GM19324 (cell line): ENCODE measurements around the gene DCK.
A peak's percentile ranks its signal among the peaks of the same experiment; 100 is the strongest.
"Not testable (repeated sequence)": the region's sequence is repeated elsewhere in the genome, so short reads cannot be mapped to it uniquely, and the experiment has no call there.

Source experiments
- ATAC-seq: cut with Tn5 transposase; IDR thresholded peaks from one replicate; pipeline ENCODE4 v1.9.1; 2021; ENCODE audit warnings: mild to moderate bottlenecking, moderate library complexity; ENCODE audit not compliant: unreplicated experiment, low FRiP score

Gene DCK

GRCh38 chr4:70997546-70997945 lies 4.1 kb downstream of the DCK start:
- ATAC-seq: no peak

DNA sequence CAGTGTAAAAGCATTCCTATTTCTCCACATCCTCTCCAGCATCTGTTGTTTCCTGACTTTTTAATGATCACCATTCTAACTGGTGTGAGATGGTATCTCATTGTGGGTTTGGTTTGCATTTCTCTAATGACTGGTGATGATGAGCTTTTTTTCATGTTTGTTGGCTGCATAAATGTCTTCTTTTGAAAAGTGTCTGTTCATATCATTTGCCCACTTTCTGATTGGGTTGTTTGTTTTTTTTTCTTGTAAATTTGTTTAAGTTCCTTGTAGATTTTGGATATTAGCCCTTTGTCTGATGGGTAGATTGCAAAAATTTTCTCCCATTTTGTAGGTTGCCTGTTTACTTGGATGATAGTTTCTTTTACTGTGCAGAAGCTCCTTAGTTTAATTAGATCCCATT lies 6.2 kb downstream of the DCK start:
- not testable (repeated sequence) for ATAC-seq

DNA sequence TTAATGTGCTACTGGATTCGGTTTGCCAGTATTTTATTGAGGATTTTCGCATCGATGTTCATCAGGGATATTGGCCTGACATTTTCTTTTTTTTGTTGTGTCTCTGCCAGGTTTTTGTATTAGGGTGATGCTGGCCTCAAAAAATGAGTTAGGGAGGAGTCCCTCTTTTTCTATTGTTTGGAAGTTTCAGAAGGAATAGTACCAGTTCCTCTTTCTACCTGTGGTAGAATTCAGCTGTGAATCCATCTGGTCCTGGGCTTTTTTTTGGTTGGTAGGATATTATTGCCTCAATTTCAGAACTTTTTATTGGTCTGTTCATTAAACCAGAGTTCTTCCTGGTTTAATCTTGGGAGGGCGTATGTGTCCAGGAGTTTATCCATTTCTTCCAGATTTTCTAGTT lies 7.9 kb downstream of the DCK start:
- not testable (repeated sequence) for ATAC-seq

DNA sequence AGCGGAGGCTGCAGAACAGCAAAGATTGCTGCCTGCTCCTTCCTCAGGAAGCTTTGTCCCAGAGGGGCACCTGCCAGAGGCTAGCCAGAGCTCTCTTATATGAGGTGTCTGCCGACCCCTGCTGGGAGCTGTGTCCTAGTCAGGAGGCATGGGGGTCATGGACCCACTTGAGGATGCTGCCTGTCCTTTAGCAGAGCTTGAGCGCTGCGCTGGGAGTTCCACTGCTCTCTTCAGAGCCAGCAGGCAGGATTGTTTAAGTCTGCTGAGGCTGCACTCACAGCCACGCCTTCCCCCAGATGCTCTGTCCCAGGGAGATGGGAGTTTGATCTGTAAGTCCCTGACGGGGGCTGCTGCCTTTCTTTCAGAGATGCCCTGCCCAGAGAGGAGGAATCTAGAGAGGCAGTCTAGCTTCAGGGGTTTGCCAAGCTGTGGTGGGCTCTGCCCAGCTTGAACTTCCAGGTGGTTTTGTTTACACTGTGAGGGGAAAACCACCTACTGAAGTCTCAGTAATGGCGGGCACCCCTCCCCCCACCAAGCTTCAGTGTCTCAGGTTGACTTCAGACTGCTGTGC lies 10.9 kb downstream of the DCK start:
- ATAC-seq: peak; percentile 39

- not testable (repeated sequence) for ATAC-seq
Measured at GRCh38 chr4:71005025-71005424, 11.6 kb downstream of the DCK start.

DNA sequence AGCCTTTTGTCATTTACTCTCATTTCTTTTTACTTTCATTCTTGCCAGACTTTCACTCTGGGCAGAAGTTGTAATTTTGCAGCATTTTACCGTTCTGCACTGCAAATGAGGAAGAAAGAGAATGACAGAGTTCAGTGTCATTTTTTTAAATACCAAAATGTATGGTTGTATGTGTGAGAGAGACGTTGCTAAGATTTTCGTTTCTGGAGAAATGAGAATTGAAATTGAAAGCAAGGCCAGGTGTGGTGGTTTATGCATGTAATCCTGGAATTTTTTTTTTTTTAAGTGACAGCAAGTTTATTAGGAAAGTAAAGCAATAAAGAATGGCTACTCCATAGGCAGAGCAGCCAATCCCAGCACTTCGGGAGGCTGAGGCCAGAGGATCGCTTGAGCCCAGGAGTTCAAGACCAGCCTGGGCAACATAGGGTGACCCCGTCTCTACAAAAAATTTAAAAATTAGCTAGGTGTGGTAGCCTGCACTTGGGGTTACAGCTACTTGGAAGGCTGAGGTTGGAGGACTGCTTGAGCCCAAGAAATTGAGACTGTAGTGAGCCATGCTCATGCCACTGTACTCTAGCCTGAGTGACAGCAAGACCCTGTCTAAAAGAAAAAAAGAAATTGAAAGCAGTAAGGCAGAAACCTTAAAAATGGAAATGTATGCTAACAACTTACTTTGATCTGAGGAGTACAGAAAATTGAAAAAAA lies 12.9 kb downstream of the DCK start:
- ATAC-seq: peak; percentile 75

- ATAC-seq: no peak
Measured at GRCh38 chr4:71008196-71008595, 14.7 kb downstream of the DCK start.

DNA sequence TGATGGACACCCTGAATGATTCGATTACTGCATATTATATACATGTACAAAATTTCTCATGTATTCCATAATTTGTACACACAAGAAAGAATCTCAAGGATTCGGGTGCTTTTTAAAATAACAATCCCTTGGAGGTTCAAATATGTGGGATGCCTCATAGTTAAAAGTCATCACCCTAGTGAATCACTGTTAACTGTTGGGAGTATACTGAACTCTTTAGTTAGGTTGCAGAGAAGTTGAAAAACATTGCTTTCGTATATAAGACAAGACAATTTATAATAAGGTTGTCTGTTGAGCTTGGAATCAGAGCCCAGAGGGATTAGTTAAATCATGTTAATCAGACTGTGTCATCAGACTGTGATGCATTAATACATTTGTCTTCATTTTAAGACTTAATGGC lies 15.6 kb downstream of the DCK start:
- ATAC-seq: no peak

GRCh38 chr4:71009890-71010588 lies 16.6 kb downstream of the DCK start:
- ATAC-seq: peak; percentile 43

GRCh38 chr4:71011451-71011850 lies 18.0 kb downstream of the DCK start:
- no peak for ATAC-seq

DNA sequence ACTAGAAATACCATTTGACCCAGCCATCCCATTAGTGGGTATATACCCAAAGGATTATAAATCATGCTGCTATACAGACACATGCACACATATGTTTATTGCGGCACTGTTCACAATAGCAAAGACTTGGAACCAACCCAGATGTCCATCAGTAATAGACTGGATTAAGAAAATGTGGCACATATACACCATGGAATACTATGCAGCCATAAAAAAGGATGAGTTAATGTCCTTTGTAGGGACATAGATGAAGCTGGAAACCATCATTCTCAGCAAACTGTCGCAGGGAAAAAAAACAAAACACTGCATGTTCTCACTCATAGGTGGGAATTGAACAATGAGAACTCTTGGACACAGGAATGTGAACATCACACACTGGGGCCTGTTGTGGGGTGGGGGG lies 23.9 kb downstream of the DCK start:
- ATAC-seq: not testable (repeated sequence)

DNA sequence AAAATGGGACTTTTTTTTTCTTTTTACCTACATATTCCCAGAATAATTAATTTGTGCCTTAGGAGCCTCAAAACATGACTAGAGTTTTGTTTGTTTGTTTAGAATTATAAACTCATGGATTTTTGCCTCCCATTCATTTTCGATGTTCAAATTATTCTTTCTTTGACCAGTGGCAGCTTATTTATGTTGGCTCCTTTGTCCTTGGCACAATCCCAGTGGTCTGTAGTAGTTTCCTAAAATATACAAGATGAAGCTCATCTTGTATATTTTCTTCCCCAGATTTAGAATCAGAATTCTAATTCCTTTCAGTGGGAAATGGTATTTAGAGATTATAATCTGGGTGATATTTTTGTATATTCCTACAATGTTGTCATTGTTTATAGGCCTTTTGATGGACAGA lies 27.2 kb downstream of the DCK start:
- no peak for ATAC-seq

GRCh38 chr4:71025654-71026053 lies 32.2 kb downstream of the DCK start:
- ATAC-seq: no peak

DNA sequence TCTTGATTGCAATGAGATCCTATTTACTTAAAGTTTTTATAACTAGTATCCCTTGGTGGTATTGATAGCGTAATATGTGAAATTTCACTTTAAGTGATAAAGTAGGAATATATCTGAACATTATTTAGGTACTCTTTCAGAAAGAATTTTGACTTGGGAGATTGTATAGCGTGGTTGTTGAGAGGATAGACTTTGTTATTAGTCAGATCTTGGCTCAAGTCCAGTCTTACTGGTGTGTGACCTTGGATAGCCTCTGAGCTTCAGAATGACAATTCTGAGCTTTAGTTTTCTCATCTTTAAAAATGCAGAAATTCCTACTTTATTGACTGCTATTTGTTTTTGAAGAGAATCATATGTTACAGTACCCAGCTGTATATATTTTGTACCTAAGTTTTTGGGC lies 32.6 kb downstream of the DCK start:
- no peak for ATAC-seq

DNA sequence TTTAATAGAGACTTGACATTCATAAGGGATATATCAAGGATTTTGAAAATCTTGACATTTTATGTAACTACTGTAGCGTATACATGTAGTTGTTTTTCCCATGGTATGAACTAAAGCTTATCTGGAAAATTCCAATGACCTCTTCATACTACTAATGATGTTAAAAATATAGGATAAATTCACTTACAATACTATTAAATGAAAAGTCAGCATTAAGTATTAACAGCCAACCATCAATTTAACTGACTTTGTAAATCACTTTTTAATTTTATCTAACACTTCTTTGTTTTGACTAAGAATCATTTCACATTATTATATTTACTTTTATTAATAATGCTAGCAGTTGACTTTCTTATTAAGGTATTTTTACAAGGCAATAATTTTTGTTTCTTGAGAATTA lies 34.2 kb downstream of the DCK start:
- ATAC-seq: no peak

GRCh38 chr4:71029504-71029903 lies 36.1 kb downstream of the DCK start:
- ATAC-seq: no peak

DNA sequence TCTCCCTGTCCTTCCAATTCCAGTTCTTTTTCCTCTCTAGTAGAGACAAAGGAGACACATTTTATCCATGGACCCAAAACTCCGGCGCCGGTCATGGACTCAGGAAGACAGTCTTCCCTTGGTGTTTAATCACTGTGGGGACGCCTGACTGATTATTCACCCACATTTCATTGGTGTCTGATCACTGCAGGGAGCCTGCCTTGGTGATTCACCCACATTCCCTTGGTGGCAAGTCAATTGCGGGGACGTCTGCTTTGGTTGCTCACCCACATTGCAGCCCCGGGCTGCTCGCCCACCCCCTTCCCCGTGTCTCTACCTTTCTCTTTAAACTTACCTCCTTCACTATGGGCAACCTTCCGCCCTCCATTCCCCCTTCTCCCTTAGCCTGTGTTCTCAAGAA lies 38.7 kb downstream of the DCK start:
- ATAC-seq: not testable (repeated sequence)

DNA sequence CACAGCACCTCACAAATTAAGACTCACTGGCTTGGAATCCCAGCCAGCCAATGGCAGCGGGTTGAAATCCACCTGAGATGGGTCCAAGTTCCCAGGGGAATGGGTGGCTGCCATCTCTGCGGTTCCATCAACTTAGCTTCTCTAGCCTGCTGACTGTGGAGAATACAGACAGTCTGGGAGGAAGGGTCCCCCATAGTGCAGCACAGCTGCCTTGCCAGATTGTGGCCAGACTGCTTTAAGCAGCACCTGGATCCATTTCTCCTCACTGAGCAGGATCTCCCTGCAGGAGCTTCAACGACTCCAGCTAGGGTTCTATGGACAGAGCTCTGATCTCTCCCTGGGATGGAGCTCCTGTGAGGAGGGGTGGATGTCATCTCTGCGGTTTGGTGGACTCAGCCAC lies 51.8 kb downstream of the DCK start:
- no peak for ATAC-seq

DNA sequence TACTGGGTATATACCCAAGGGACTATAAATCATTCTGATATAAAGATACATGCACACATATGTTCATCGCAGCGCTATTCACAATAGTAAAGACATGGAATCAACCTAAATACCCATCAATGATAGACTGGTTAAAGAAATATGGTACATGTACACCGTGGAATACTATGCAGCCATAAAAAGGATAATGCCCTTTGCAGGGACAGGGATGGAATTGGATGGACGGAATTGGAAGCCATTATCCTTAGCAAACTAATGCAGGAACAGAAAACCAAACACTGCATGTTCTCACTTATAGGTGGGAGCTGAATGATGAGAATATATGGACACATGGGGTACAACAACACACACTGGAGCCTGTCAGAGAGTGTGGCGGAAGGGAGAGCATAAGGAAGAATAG lies 55.9 kb downstream of the DCK start:
- ATAC-seq: no peak

DNA sequence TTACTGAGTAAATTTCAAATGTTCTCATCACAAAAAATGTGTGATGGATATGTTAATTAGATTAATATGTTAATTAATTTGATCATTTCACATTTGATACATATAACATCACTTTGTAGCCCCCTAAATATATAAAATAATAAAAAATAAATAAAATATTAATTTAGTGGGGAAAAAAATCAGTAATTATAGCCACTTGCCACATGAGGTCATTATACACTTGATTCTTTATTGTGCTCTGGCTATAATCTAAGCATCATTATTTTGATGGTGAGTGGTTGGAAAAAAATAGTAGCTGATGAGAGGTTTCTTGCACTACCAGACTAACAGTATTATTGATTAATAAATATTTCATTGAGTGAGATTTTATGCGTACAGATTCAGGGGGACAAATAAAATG lies 57.4 kb downstream of the DCK start:
- ATAC-seq: no peak

- ATAC-seq: no peak
Measured at GRCh38 chr4:71052034-71052433, 58.6 kb downstream of the DCK start.

GRCh38 chr4:71052716-71053115 lies 59.3 kb downstream of the DCK start:
- no peak for ATAC-seq
